Muscle of leg (tissue), 11 donors: ENCODE data around the gene NAA16. TPM values are rescaled to one million over a fixed set of nuclear protein-coding genes. Genes with fewer than 3 reads are reported as not detected.
A peak's percentile ranks its signal among the peaks of the same experiment; 100 is the strongest.

ENCODE experiments used
- DNase-seq: peaks from one replicate; pipeline ENCODE4 v3.0.0; 2013
- H3K27ac ChIP-seq: one replicate; pipeline ENCODE4 v1.5.1; 2013; ENCODE audit warnings: mild to moderate bottlenecking, low read length, control low read depth
- H3K27me3 ChIP-seq: one replicate; pipeline ENCODE4 v1.6.1; 2013; ENCODE audit warnings: low read length; ENCODE audit not compliant: control insufficient read depth, insufficient read depth
- H3K36me3 ChIP-seq: one replicate; pipeline ENCODE4 v1.6.1; 2013; ENCODE audit warnings: low read length; ENCODE audit not compliant: control insufficient read depth, insufficient read depth
- H3K4me1 ChIP-seq: one replicate; pipeline ENCODE4 v1.6.1; 2013; ENCODE audit warnings: low read length; ENCODE audit not compliant: control insufficient read depth, insufficient read depth
- H3K4me3 ChIP-seq: one replicate; pipeline ENCODE4 v1.5.1; 2013; ENCODE audit warnings: low read length, control low read depth
- H3K9me3 ChIP-seq: replicated peaks from 2 replicates; pipeline ENCODE4 v1.6.1; 2013; ENCODE audit warnings: low read depth, low read length; ENCODE audit not compliant: control insufficient read depth
- WGBS: methylation state at CpG from one replicate; pipeline ENCODE4 v1.1.5; 2013; ENCODE audit warnings: missing lambda C conversion rate; ENCODE audit not compliant: insufficient coverage; 5-methylcytosine and 5-hydroxymethylcytosine counted together
- polyA plus RNA-seq, 8 donors: library from polyadenylated mRNA; unstranded; fragments of 120-200 nt; gene quantifications; one replicate each; pipeline versions ENCODE4 v1.2.1 to v1.2.3, GENCODE V29; 2013; ENCODE audit warnings: inconsistent platforms in 1 of 8, low replicate concordance in 1 of 8; ENCODE audit not compliant: insufficient read length in 8 of 8, insufficient read depth in 1 of 8
- total RNA-seq: library from RNA; stranded (reverse); fragments of 120-200 nt; gene quantifications from one replicate; pipeline ENCODE4 v1.2.4, GENCODE V29; 2013

NAA16 gene
- total and polyA plus RNA-seq, 9 donors: 12.2 to 27.1 (median 16.2) TPM

DNA sequence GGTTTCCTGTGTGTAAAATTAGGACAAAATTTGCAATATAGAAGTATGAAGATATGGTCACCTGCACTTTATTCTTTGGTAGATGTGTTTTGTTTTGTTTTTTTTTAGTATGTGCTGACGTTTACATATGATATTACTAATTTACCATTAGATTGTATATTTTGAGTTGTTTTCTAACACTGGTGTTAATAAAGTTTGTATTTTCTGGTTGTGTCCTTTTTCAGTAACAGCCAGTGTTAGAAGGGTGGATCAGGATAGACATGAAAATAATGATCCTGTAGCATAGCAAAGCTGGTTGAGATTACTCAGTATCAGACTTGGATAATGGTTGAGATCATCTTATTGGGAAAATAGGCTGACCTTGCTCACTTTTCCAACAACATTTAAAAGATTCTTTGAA, 6.2 kb downstream of the NAA16 start:
- Histone ChIP-seq H3K9me3 (no peaks in the 10 kb centered on the region), H3K27me3 (no peaks in the 10 kb centered on the region), H3K36me3 (peaks cover 1% of the 10 kb centered on the region), H3K4me3 (no peak overlapping the region), H3K27ac (no peak overlapping the region), H3K4me1 (peaks cover 4% of the 10 kb centered on the region)
- no peak for DNase-seq
- WGBS: no CpG with 5 or more reads among the region's 1 CpG

DNA sequence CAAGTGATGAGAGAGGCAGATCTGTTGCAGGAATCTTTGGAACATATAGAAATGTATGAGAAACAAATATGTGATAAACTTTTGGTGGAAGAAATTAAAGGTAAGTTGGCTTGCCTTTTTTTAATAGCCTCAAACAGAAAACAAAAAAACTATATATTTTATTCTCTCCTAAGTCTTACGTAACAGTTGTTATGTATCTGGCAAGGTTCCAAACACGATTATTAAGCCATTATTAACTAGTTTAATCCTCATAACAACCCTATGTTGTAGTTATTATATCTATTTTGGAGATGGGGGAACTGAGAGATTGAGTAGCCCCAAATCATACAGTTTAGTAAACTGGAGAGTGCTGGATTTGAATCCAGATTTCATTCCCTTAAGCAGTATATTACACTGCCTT, 14.7 kb downstream of the NAA16 start:
- no peak overlapping the region for H3K4me3 ChIP-seq
- H3K4me1 ChIP-seq: no peaks in the 10 kb centered on the region
- no peak overlapping the region for H3K27ac ChIP-seq
- no peaks in the 10 kb centered on the region for H3K27me3 ChIP-seq
- WGBS: no CpG with 5 or more reads among the region's 2 CpGs
- H3K9me3 ChIP-seq: no peaks in the 10 kb centered on the region
- H3K36me3 ChIP-seq: peaks cover 6% of the 10 kb centered on the region
- DNase-seq: no peak

DNA sequence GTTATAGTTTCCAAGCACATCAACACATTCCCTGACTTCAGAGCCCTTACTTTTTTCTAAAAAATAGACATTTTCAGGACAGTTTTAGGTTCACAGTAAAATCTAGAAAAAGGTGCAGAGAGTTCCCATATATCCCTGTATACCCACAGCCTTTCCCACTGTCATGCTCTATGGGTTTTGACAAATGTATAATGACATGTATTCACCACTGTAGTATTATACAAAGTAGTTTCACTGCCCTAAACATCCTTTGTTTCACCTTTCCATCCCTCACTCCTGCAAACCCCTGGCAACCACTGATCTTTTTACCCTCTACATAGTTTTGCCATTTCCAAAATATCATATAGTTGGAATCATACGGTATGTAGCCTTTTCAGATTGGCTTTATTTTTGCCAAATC, 15.6 kb downstream of the NAA16 start:
- no peaks in the 10 kb centered on the region for H3K9me3 ChIP-seq
- peaks cover 6% of the 10 kb centered on the region for H3K36me3 ChIP-seq
- no peak for DNase-seq
- H3K4me3 ChIP-seq: no peak overlapping the region
- H3K27ac ChIP-seq: no peak overlapping the region
- H3K27me3 ChIP-seq: no peaks in the 10 kb centered on the region
- no CpG with 5 or more reads among the region's 1 CpG for WGBS
- no peaks in the 10 kb centered on the region for H3K4me1 ChIP-seq

DNA sequence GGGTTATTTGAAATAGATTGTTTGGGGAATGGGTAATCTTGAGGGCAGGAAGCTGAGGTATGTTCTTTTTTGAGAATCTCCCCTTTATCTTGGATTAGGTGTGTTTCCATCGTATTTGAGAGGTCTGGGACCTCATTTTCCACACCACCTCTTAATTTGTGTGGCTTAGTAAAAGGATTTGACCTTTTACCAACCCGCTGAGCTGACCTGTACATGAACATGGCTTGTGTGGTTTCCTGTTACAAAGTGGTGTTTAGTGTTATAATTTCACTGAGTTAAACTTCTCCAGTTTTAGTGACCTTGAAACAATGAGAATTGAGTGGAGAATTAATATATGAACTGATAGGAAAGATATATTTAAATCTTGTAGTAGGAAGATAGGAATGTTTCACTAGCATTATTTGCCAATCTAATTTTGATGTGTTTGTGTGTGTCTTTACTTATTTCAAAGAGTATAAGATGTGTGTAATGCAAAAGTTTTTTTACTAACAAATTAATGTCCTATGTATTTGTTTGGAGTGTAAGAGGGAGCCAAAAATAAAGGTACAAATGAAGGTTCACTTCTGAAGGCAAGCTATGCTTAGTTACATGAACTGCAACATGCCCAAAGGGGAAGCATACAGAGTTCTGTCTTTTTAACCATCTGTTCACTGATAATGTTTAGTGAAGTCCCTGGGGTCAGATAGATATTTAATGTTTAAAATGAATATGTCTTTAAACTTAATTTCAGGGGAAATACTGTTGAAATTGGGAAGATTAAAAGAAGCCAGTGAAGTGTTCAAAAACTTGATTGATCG, 17.1 kb downstream of the NAA16 start:
- H3K36me3 ChIP-seq: peaks cover 4% of the 10 kb centered on the region
- H3K4me1 ChIP-seq: no peaks in the 10 kb centered on the region
- no peaks in the 10 kb centered on the region for H3K27me3 ChIP-seq
- no peaks in the 10 kb centered on the region for H3K9me3 ChIP-seq
- no peak overlapping the region for H3K27ac ChIP-seq
- DNase-seq: no peak
- no peak overlapping the region for H3K4me3 ChIP-seq
- whole genome bisulfite sequencing: no CpG with 5 or more reads among the region's 3 CpGs

DNA sequence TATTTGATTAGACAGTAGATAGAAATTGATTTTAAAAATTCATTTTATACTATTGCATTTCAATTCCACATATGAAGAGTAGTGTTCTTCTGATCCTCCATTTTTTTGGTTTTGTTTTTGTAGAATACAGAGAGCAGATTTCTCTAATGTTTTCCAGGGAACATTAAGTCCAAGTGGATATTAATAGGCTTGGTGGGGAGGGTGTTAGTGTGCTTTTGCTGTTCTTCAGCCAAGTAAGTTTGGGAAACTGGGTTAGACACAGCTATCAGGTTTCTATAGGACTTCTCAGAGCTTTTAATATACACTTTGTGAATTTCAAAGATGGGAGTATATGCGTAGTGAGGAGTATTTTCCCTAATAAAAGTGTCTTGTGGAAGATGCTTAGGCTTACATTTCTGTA, 21.8 kb downstream of the NAA16 start:
- Histone ChIP-seq H3K27ac (no peak overlapping the region), H3K4me3 (no peak overlapping the region), H3K4me1 (no peaks in the 10 kb centered on the region), H3K27me3 (no peaks in the 10 kb centered on the region), H3K9me3 (no peaks in the 10 kb centered on the region), H3K36me3 (peaks cover 7% of the 10 kb centered on the region)
- no CpG with 5 or more reads among the region's 1 CpG for WGBS
- peak; percentile 14 for DNase-seq

DNA sequence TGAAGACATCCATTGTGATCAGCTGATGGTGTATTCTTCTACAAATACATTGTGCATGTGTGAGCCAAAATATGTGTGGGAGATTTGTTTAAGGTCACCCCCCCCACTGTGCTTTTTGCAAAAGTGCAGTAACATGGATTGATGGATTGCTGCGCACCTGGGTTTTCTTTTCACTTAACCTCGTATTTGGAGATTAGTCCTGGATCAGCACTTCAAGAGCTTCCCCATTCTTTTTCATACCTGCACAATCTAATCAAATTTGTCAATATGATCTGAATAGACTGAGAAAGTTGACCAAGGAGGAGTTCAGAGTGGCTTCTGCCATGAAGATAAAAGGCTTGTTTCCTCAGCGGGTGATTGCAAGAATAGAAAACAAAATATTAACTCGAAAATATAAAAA, 23.7 kb downstream of the NAA16 start:
- no peak for DNase-seq
- no peak overlapping the region for H3K27ac ChIP-seq
- no CpG with 5 or more reads among the region's 4 CpGs for WGBS
- H3K4me1 ChIP-seq: no peaks in the 10 kb centered on the region
- no peak overlapping the region for H3K4me3 ChIP-seq
- peaks cover 9% of the 10 kb centered on the region for H3K36me3 ChIP-seq
- H3K9me3 ChIP-seq: no peaks in the 10 kb centered on the region
- H3K27me3 ChIP-seq: no peaks in the 10 kb centered on the region

DNA sequence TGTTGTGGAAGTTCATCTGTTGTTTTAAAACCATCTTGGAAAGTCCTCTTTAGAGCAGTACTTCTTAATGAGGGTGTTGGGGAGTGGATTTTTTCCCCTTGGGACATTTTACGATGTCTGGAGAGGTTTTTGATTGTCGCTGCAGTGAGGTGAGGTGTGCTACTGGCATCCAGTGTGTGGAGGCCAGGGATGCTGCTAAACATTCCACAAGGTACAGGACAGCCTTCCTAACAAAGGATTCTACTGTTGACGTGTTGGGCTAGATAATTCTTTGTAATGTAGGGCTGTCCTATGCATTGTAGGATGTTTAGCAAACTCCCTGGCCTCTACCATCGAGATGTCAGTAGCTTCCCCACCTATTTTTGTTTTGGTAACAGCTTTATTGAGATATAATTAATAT, 33.3 kb downstream of the NAA16 start:
- 60% methylated on average over 1 of the region's 4 CpGs for WGBS
- H3K4me1 ChIP-seq: no peaks in the 10 kb centered on the region
- no peak overlapping the region for H3K4me3 ChIP-seq
- H3K27me3 ChIP-seq: no peaks in the 10 kb centered on the region
- H3K27ac ChIP-seq: no peak overlapping the region
- peaks cover 3% of the 10 kb centered on the region for H3K9me3 ChIP-seq
- DNase-seq: no peak
- H3K36me3 ChIP-seq: peaks cover 29% of the 10 kb centered on the region

DNA sequence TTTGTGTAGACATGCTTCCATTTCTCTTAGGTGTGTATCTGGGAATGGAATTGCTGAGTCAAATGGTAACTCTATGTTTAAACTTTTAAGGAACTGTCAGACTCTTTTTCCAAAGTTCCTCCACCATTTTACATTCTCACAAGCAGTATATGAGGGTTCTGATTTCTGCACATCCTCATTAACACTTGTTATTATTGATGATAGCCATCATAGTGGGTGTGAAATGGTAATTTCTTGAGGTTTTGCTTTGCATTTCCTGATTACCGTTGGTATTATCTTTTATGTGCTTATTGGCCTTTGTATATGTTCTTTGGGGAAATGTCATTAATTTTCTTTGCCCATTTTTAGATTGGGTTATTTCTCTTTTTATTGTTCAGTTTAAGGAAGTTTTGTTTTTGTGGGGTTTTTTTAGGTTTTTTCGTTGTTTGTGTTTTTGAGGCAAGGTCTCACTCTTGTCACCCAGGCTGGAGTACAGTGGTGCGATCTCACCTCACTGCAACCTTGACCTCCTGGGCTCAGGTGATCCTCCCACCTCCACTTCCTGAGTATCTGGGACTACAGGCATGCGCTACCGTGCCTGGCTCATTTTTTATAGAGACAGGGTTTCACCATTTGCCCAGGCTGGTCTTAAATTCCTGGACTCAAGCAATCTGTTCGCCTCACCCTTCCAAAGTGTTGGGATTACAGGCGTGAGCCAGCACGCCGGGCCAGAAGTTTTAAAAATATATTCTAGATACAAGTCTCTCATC, 34.3 kb downstream of the NAA16 start:
- WGBS: 61% methylated on average over 3 of the region's 9 CpGs
- no peaks in the 10 kb centered on the region for H3K4me1 ChIP-seq
- DNase-seq: no peak
- no peak overlapping the region for H3K4me3 ChIP-seq
- H3K27ac ChIP-seq: no peak overlapping the region
- peaks cover 26% of the 10 kb centered on the region for H3K36me3 ChIP-seq
- no peaks in the 10 kb centered on the region for H3K27me3 ChIP-seq
- H3K9me3 ChIP-seq: peaks cover 3% of the 10 kb centered on the region

DNA sequence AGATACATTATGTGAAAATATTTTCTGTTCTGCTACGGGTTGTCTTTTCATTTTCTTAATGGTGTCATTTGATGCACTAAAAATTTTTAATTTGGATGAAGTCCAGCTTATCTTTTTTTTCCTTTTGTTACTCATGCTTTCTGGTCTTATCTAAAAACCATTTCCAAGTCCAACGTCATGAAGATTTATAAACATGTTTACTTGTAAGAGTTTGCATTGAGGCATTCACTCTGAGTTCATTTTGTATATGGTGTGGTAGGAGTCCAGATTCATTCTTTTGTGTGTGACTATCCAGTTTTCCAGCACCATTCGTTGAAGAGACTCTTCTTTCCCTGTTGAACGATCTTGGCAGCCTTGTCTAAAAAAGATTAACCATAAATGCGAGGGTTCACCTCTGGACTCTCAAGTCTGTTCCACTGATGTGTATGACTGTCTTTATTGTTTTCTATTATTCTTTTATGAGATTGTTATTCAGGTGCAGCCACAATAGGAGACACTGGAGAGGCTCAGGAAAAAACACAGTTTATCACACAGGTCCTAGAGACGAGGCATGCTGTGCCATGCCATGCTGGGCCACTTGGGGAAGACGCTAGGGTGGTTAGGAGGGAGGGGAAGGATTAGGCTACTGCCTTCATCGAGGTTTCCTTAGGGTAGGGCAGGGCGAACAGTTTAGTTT, 35.0 kb downstream of the NAA16 start:
- Histone ChIP-seq H3K9me3 (peaks cover 3% of the 10 kb centered on the region), H3K4me3 (no peak overlapping the region), H3K36me3 (peaks cover 26% of the 10 kb centered on the region), H3K4me1 (no peaks in the 10 kb centered on the region), H3K27ac (no peak overlapping the region), H3K27me3 (no peaks in the 10 kb centered on the region)
- no peak for DNase-seq
- WGBS: 97% methylated on average over 4 of the region's 9 CpGs
